Testis (tissue), 2 donors: Measurements from ENCODE around the gene TTC28.

ENCODE experiments used
- POLR2A ChIP-seq: fragments of 450-650 bp; IDR thresholded peaks from one replicate; pipeline ENCODE4 v1.6.1; 2017; ENCODE audit warnings: antibody characterized with exemption, mild to moderate bottlenecking, moderate library complexity
- TF ChIP-seq, protein P1 (sequence below), 3 experiments: fragments of 450-650 bp in 2 of 3; fragments of 200-600 bp in 1 of 3; sonication (generic) in 1 of 3; IDR thresholded peaks; one replicate each; pipeline ENCODE4 v1.5.1; 2016 to 2019; ENCODE audit warnings: antibody characterized with exemption in 3 of 3, mild to moderate bottlenecking in 2 of 3, moderate library complexity in 1 of 3

DNA sequence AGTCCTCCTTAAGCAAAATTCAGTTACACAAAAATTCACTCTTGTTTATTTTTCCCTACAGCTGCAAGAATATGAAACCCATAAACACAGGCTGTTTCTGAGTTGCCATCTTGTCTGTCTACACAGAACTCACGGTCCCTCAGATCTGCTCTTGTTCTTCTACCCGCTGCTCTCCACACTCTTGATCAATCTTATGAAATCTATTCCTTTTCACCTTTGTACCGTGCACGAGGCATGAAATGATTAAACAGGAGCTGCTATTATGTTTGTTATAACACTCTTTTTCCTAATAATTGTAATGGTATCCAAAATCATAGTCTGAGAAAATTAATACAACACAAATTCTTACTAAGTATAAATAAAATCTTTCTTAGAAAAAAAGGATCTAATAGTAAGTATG is 494.5 kb downstream of the TTC28 start:
- no peak for TF ChIP-seq POLR2A
- TF ChIP-seq, protein P1, sequence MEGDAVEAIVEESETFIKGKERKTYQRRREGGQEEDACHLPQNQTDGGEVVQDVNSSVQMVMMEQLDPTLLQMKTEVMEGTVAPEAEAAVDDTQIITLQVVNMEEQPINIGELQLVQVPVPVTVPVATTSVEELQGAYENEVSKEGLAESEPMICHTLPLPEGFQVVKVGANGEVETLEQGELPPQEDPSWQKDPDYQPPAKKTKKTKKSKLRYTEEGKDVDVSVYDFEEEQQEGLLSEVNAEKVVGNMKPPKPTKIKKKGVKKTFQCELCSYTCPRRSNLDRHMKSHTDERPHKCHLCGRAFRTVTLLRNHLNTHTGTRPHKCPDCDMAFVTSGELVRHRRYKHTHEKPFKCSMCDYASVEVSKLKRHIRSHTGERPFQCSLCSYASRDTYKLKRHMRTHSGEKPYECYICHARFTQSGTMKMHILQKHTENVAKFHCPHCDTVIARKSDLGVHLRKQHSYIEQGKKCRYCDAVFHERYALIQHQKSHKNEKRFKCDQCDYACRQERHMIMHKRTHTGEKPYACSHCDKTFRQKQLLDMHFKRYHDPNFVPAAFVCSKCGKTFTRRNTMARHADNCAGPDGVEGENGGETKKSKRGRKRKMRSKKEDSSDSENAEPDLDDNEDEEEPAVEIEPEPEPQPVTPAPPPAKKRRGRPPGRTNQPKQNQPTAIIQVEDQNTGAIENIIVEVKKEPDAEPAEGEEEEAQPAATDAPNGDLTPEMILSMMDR (IDR thresholded peaks at IDR 0.05), result no peak
